IPS-NIHi11 (cell line): ENCODE results near the gene OCRL.

Experiments
- DNase-seq: peaks from one replicate; pipeline ENCODE4 v3.0.0; 2012; ENCODE audit warnings: mixed read lengths, low spot score

Gene OCRL

GRCh38 chrX:129540068-129540653, at the start of gene OCRL:
Gene OCRL (plus strand): TSS chrX:129540259. CDS start chrX:129540440, 181 bp downstream.
- DNase-seq = peak; percentile 76

- DNase-seq = no peak
Observed at GRCh38 chrX:129490330-129490729, 49.7 kb upstream of the OCRL start.

DNA sequence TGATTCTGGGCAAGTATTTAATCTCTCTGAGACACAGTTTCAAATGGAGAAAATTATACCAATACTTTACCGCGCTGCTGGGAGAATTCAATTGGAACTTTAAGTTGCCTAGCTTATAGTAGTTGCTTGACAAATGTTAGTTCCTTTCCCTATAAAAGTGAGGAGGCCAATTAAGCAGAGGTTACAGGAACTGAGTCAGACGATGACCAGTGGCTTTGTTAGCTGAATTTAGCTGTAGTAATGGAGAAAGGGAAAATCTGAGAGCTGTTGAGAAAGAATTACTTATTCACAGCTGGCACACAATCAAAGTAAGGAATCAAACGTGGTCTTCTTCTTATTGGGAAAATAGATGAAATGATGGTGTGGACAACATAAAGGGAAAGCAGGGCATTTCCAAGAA, 46.4 kb upstream of the OCRL start:
- DNase-seq = no peak

DNA sequence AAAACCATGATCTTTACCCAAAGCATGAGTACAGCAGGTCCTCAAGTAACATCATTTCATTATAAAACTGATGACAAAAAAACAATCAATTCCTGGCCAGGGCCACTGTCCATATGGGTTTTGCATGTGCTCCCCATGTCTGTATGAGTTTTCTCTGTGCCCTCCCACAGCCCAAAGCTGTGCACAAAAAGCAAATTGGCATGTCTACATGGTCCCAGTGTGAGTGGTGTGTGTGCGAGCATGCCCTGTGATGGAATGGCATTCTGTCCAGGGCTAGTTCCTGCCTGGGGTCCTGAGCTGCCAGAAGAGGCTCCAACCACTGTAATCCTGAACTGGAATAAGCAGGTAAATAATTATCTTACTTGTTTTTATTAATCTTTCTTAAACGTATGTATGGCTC, 45.2 kb upstream of the OCRL start:
- no peak for DNase-seq

GRCh38 chrX:129495900-129496299, 44.2 kb upstream of the OCRL start:
- DNase-seq = no peak

GRCh38 chrX:129496625-129497024, 43.4 kb upstream of the OCRL start:
- DNase-seq = no peak

GRCh38 chrX:129497146-129497843, 42.8 kb upstream of the OCRL start:
- DNase-seq = no peak

- DNase-seq = no peak
Observed at GRCh38 chrX:129510331-129510730, 29.7 kb upstream of the OCRL start.

DNA sequence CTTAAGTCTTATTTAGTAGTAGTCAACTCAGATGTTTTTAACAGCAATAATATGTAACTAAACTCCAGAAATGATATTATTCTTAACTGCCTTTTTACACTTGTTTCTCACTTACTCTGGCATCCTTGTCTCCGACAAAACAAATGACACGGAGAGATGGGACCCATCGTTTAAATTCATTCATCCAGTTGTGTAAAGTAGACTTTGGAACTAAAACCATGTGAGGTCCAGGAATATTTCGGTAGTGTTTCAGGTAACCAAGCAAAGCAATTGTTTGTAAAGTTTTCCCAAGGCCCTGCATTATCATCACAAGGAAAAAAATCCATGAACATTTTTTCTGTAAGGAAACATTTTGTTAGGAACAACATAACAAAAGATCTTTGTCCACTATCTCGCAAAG, 28.4 kb upstream of the OCRL start:
- no peak for DNase-seq

DNA sequence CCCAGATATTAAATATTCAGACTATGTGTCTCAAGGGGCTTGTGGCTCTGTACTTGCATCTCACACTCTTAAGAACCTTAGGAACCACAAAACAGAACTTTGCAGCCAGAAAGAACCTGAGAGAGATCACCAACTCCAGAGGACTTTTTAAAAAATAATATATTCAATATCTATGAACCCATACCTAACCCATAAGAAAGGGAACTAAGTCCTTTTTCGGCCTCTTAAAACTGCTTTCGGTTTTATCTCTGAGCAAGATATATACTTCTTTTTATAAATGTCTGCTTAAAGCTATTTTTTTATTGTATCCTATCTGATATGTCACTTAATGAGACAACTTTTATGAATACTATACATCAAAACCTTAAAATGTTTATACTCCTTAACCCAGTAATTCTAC, 27.6 kb upstream of the OCRL start:
- DNase-seq = no peak

DNA sequence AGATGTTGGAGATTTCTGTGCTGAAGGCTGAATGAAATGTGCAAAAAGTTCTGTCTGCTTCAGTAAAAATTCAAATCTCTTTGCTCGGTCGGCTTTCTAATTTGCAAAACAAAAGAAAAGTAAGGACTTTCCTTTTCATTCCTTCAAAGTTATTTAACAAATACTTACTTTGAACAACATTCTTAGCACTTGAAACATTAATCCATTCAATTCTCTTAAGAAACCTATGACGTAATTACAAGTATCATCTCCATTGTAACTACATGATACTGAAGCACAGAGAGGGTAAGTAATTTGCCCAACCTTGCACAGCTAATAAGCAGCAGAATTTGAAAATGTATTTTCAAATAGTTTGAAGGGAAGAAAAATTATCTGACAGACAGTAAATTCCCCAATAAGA, 23.7 kb upstream of the OCRL start:
- no peak for DNase-seq

DNA sequence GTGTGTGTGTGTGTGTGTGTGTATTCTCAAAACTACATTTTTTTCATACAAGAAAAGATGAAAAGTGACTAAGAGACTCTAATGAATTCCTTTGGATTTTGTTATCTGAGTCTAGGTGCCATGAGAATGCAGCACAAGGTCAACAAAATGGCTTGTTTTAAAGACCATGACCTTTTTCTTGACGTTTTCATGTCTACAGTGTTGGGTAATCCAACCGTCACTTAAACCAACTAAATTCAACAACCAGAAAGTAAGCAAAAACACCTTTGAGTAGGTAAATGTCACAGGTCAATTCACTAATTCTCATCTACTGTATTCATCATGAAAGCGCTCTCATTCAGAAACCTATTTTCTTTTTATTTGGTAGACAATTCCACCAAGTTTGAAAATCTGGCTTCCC, 19.9 kb upstream of the OCRL start:
- no peak for DNase-seq

DNA sequence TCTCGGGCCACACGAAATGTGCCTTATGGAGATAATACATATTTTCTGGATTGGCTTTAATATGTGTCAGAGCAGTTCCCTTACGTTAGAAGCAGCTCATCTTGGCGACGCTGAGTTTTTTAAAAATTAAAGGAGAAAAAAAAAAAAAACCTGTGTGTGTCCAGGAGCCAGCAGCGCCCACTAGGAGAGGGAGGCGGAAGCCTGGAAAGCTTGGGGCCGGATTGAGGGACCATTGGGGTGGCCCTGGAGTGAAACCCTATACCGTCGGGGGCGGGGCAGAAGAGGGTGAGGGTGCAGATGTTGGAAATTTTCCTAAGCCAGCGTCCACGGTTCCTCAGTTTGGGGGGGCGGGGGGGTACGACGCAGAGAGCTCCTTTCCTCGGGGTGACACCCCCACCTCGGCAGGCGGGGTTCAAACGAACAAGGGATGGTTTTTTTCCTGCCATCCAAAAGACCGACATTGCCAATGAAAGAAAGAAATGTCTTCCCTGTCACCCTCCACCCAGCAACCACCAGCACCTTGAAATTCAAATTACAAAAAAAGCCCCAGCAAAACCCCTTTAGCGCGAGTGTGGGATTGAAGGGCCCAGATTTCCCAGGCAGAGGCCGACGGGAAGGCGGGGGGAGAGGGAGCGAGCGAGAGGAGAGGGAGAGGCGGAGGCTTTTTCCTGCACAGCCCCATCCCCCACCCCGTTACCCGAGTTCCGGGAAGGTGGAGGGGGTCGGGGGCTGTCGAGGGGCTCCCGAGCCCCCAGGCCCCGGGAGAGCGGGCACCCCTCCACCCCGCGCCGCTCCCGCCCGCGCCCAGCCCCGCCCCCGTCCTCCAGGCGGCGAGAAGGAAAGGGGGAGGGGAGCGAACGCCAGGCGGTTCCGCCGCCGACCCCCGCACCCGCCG, 17.6 kb upstream of the OCRL start:
- peak; percentile 70 for DNase-seq

DNA sequence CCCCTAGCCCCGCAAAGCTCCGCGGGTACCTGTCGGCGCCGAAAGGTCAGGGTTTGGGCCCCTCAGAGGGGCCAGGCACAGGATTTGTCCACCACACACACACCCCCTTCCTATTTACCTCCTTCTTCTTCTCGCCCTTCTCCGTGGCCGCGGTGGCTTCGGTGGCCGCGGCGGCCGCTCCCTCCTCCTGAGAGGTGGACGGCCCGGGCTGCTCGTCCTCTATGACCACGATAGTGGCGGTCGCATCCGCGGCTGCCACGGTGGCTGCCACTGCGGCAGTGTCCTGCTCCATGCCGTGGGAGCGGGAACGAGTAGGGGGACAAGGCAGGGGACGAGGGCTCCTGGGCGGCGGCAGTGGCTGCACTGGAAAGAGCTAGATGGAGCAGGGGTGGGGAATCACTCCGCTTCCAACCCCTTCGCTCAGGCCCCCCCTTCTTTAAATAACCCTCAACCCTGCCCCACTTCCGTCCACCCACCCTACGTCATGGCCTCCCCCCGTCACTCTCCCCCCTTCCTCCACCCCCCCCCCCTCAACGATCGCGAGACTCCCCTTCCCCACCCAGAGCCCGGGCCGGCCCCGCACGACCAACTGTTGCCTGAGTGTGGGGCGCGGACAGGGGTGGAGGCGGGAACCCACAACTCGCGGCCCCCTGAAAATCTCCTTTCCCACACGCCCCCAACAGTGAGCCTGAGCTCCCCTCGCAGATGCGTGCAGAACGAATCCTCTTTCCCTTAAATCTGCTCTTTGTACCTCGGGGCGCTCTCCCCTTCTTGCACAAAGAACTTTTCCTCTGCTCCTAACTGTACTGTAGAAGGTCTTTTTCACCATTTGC, 16.8 kb upstream of the OCRL start, which contains the start of gene SMARCA1:
SMARCA1 (minus strand) TSS at position 412 of the 833 bp plus-strand sequence; CDS start at position 292, 120 bp downstream.
- peak; percentile 80 for DNase-seq

GRCh38 chrX:129524250-129524850, 15.7 kb upstream of the OCRL start:
- no peak for DNase-seq

GRCh38 chrX:129525162-129525561, 14.9 kb upstream of the OCRL start:
- DNase-seq = no peak

DNA sequence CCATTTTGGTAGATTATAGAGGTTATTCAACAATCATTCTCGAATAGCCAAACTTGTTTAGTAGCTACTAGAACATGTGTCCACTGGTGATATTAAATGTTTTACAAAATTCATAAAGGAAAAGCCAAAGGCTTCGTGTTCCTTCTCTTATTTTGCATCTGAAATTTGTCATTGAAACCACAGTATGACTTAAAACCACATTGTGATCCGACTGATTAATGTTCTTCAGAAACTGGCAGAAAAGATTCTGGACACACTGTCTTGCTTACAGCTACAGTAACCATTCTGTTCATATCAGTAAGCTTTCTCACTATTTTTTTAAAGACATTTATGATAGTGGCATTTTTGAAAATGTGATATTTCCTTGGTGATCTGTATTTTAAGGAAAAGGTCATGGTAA, 14.2 kb upstream of the OCRL start:
- no peak for DNase-seq

- no peak for DNase-seq
Observed at GRCh38 chrX:129529685-129530281, 10.3 kb upstream of the OCRL start.

DNA sequence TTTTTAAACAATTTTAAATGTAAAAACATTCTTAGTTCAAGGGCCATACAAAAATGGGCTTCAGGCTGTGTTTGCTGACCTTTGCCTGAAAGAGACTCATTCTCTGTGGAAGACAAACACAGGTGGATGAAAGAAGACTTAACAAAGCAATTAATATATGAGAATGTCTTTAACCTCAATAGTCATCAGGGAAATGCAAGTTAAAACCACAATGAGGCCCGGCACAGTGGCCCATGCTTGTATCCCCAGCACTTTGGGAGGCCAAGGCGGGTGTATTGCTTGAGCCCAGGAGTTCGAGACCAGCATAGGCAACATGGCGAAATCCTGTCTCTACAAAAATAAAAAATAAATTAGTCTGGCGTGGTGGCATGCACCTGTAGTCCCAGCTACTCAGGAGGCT, 9.6 kb upstream of the OCRL start:
- no peak for DNase-seq

GRCh38 chrX:129531132-129531531, 8.9 kb upstream of the OCRL start:
- no peak for DNase-seq
